GM06990 (cell line): Measurements from ENCODE around the gene MICOS13.

ENCODE experiments used
- DNase-seq: peaks from one replicate; pipeline ENCODE4 v3.0.0-alpha.2; 2011; ENCODE audit not compliant: insufficient read length; ENCODE audit errors: extremely low read depth
- H3K27me3 ChIP-seq: replicated peaks from 2 replicates; pipeline ENCODE4 v1.6.0; 2011; ENCODE audit warnings: low read length; ENCODE audit not compliant: control insufficient read depth, insufficient read depth
- H3K36me3 ChIP-seq: 2 replicates; pipeline ENCODE4 v1.5.1; 2011; ENCODE audit warnings: low read length; ENCODE audit not compliant: control insufficient read depth, insufficient read depth
- H3K4me3 ChIP-seq: replicated peaks from 2 replicates; pipeline ENCODE4 v1.5.1; 2011; ENCODE audit warnings: low read depth, mild to moderate bottlenecking, control low read depth, low read length
- TF ChIP-seq, protein P1 (sequence below): IDR thresholded peaks from 2 replicates; pipeline ENCODE4 v1.5.1; 2011; ENCODE audit warnings: low read length, control low read depth, mild to moderate bottlenecking, inconsistent platforms; ENCODE audit not compliant: insufficient read depth, poor library complexity, severe bottlenecking

Gene MICOS13

DNA sequence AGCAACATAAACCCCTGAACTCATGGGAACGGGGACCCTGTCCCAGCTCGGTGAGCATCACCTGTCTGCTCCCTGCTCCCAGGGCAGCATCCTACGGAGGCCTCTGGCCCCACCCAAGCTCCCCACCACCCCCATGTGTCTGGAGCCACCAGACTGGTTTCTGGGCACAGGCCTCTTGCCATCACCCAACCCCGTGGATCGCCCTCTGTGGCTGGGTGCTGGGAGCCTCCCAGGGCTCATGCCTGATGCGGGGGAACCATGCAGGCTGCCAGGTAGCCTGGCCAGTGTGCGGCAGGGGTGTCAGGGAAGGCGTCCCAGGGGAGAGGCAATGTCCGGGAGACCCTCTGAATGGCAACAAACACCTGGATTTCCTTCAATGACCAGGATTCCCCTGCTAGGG, 2.7 kb downstream of the MICOS13 start:
- Histone ChIP-seq H3K36me3 (peaks cover 7% of the 10 kb centered on the region), H3K4me3 (no peak overlapping the region), H3K27me3 (no peaks in the 10 kb centered on the region)
- no peak for DNase-seq
- TF ChIP-seq, protein P1, sequence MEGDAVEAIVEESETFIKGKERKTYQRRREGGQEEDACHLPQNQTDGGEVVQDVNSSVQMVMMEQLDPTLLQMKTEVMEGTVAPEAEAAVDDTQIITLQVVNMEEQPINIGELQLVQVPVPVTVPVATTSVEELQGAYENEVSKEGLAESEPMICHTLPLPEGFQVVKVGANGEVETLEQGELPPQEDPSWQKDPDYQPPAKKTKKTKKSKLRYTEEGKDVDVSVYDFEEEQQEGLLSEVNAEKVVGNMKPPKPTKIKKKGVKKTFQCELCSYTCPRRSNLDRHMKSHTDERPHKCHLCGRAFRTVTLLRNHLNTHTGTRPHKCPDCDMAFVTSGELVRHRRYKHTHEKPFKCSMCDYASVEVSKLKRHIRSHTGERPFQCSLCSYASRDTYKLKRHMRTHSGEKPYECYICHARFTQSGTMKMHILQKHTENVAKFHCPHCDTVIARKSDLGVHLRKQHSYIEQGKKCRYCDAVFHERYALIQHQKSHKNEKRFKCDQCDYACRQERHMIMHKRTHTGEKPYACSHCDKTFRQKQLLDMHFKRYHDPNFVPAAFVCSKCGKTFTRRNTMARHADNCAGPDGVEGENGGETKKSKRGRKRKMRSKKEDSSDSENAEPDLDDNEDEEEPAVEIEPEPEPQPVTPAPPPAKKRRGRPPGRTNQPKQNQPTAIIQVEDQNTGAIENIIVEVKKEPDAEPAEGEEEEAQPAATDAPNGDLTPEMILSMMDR = no peak

- TF ChIP-seq, protein P1 = no peak
- no peak for DNase-seq
- Histone ChIP-seq H3K4me3 (no peak overlapping the region), H3K36me3 (peaks cover 7% of the 10 kb centered on the region), H3K27me3 (no peaks in the 10 kb centered on the region)
Observed at GRCh38 chr19:5677136-5677535, 3.2 kb downstream of the MICOS13 start.

DNA sequence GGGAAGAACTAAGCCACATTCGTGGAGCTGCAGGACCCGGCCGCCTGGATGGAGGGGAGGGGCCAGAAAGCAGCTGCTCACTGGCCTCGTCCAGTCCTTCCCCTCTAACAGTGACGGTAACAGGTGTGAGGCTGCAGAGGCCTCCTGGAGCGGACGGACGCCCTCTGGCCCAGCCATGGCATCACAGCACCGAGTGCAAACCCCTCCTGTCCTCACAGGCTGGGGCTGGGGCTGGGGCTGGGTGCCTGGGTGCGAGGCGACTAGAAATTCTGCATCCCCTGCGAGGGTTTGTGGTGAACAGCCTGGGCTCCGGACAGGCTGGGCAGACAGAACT, 3.6 kb downstream of the MICOS13 start:
- DNase-seq = no peak
- Histone ChIP-seq H3K36me3 (peaks cover 10% of the 10 kb centered on the region), H3K4me3 (no peak overlapping the region), H3K27me3 (no peaks in the 10 kb centered on the region)
- TF ChIP-seq, protein P1 = no peak

- Histone ChIP-seq H3K4me3 (no peak overlapping the region), H3K27me3 (no peaks in the 10 kb centered on the region)
- no peak for DNase-seq
Observed at GRCh38 chr19:5676105-5676771, 4.1 kb downstream of the MICOS13 start.

GRCh38 chr19:5674714-5675113, 5.6 kb downstream of the MICOS13 start:
- Histone ChIP-seq H3K36me3 (peaks cover 13% of the 10 kb centered on the region), H3K4me3 (no peak overlapping the region), H3K27me3 (no peaks in the 10 kb centered on the region)
- TF ChIP-seq, protein P1 = no peak
- no peak for DNase-seq

More at GRCh38 chr19:5676105-5676771, 4.1 kb downstream of the MICOS13 start:
- TF ChIP-seq, protein P1 = no peak
- H3K36me3 ChIP-seq = peaks cover 11% of the 10 kb centered on the region

- TF ChIP-seq, protein P1 = no peak
- DNase-seq = no peak
- peaks cover 23% of the 10 kb centered on the region for H3K36me3 ChIP-seq
- no peak overlapping the region for H3K4me3 ChIP-seq
- no peaks in the 10 kb centered on the region for H3K27me3 ChIP-seq
Observed at GRCh38 chr19:5673752-5674151, 6.6 kb downstream of the MICOS13 start.
